NCI-H1436 treated with DMSO at 0.1 percent for 48 hours (cell line): ENCODE data around the gene C4orf50.

Source experiments
- DNase-seq: peaks from one replicate; lab custom pipeline; 2025; lab: John Stamatoyannopoulos, UW

The C4orf50 gene

DNA sequence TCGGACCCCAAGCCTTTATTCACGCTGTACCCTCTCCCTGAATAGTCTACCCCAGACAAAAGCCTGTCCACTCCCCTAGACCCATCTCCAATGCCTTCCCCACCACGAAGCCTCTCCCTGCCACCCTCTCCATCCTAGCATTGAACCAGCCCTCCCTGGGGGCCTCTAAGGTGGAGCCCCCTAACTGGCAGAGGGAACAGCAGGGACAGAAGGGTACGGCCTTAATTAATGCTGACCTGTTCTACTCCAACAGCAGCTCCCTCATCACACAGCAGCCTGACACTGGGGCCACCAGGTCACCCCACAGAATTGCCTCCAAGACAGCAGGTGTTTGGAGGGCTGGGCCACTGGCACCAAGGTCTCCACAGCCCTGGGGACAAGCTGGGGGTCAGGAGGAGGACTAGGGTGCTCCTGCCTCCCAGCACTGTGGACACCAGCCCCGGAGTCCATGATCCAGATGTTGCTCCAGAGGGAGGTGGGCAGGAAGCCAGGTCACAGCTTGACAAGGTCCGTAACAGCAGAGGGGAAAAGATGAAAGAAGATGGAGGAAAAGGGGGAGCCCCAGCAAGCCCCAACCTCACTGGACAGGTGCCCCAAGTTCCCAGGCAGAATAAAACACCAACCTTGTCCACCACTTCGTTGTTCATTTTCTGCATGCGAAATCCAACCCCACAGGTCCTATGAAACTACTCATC lies 129.1 kb downstream of the C4orf50 start:
- DNase-seq, result no peak

DNA sequence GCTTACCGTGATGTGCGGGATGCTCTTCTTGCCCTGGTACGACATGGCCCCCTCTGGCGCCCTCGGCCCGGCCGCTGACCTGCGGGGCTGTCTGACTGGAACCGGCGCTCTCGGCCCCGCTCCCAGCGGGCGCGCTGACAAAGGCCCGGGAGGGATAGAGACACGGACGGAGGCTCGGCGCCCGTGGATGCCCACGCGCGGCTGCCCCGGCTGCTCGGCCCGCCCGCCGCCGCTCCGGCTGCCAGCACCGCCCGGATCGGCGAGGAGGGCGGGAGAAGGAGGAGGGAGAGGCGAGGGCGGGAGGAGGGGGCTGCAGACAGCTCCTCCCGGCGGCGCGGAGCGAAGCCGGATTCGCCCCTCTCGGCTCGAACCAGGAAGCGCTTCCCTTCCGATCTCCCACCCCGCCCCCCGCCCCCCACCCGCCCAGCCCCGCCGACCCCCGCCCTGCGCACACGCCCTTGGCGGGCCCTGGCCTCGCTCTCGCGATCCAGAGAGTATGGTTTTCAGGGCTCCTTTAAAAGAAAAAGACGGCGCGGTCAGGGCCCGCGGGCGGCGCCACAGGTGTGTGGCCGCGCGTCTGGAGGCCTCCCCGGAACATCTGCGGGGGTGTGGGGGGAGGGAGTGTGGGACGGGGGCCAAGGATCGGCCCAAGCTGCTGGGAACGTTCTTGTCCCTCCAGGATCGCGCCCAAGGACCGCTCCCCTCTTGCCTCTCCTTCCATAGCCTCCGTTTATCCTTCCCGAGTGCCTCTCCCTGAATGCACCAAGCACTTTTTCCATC lies 129.8 kb downstream of the C4orf50 start:
- DNase-seq, result no peak

DNA sequence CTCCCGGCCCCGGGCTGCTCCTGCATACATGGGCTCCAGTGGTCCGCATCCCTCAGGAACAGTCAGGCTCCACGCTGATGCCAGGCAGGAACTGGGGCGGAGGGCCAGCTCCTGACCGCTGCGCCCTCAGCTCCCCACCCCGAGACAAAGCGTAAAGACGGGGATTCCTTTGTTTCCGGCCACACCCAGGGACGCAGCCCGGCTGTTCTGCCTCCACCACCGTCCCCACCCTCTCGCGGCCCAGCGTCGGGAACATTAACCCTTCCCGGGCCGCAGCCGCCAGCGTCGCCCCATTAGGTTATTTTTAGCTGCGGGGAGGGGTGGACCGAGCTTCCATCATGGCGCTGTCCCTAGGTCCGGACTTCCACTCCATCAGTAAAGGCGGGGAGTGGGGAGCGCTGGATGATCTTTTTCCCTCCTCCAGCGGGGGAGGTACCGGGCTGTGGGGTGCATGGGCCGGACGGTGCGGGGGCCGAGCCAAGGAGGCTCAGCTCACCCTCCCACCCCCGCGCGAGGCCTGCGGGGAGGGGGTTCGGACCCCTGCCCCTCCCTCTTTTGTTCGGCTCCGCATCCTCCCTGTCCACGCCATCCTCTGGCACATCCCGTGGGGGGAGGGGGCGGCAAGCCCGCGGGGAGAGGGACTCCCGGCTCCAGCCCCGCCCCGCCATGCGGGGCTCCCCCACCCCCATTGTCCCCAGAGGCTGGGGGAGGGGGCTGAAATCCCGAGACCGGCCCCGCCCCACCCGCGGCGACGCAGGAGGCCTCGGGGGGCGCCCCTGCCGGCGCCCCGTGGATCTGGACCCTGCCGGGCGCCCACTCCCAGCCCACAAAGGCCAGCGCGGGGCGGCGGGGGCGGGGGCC lies 130.6 kb downstream of the C4orf50 start:
- DNase-seq, result no peak

DNA sequence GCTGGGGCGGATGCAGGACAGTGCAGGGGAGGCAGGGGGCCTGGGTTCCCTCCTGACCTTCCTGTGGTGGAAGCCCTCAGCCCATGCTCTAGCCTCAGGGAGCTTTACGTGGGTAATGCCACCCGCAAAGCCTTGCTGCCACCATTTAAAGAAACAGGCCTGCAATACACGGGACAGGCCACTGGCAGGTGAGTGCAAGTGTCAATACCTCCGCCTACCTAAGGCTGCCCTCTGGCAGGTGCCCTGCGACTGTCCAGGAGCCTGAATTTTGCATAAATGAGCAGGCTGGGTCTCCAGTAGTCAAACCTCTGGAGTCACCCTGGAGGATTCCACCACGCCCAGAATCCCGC lies 131.2 kb downstream of the C4orf50 start:
- no peak for DNase-seq

DNA sequence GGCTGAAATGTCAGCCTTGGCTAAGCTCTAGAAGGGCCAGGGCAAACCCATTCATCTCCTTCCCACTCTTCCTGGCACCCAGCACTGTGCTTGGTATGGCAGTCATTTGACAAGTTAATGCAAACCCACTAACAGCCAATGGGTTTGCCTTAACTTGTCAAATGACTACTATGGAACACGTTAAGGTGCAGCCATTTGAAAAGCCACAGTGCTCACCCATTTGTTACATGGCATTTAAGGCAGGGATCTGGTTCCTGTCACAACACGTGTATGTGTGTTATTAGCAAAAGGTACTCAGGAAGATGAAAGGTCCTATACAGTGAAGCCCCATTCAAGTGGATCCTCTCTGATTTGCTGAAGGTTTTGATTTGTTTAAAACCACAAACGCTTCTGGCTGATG lies 132.5 kb downstream of the C4orf50 start:
- no peak for DNase-seq

DNA sequence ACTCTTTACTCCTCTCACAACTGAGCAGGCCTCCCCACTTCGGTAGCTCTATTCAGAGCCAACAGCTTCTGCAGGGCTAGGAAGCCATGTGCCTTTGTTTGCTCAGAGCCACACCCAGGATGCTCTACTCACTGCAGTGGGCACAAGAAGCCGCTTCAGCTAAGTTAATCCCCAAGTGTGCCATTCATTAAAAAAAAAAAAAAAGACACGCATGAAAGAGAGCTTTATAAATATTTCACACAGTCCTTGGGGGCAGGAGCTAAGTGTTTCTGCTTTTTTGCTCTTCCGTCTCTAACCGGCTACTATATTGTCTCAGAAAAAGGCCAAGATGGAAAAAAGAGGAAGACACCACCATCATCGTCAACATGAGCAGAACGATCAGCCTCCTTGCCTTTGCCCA lies 133.4 kb downstream of the C4orf50 start:
- no peak for DNase-seq

DNA sequence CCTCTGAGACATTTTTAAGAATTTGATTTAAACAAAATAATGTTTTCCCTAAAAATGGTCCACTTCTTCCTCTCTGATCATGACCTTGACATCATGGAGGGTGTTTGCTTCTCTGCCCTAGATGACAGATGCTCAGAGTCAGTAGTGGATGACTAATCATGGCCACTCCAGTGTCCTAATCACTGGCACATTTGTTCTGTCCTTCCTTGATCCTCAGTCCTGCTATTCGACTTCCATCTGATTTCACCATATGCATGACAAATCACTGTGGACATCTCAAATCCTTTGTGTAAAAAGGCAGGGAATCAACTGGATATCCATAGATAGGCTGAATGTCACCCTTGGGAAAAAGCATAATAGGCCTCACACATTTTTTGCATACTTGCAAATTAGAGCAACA lies 134.3 kb downstream of the C4orf50 start:
- DNase-seq, result no peak

DNA sequence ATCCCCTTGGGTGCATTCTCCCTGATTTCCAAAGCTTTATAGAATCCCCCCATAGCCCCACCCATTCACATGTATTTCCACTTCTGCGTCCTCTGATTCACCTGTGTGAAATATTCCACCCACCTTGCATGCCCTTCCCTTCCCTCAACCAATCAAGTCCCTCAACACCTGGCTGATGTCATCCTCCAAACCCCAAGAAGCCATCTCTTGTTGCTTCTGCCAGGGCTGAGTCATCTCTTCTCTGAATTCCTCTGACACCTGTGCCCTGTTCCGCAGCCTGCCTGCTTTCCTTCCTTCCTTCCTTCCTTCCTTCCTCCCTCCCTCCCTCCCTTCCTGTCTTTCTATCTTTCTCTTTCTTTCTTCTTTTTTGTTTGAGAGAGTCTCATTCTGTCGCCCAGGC lies 135.3 kb downstream of the C4orf50 start:
- DNase-seq, result no peak

DNA sequence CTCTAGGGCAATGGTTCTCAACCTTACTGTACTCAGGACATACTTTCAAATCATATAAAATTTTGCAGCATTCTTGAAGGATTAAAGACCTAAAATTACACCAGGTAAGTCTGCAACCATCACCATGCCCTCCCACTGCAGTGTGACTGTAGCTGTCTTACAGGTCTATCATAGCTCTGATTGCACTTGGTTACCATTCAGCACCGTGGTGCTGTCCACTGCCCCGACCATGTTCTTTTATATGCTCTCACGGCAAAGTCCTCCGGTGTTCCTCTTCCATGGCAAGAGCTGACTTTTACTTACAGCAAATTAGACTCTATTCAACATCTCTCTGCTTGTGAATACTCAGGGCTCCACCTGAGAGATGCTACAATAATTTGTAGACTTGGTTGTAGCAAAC lies 136.9 kb downstream of the C4orf50 start:
- DNase-seq, result no peak

DNA sequence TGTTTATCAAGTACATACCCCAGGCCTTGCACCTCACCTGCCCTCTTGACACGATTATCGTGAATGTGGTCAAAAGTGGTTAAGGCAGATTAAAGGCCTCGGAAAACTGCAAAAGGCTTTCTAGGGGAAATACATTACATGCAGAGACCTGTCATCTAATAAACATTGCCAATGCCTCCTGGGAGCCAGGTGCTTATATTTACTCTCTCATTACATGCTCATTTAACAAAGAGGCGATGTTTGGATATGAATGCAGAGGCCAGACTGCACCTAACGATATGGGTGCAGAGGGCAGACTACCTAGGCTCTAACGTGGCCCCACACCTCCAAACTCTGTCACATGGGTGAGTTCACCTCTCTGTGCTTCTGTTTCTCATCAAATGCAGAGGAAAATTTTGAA lies 139.9 kb downstream of the C4orf50 start:
- DNase-seq, result peak; percentile 22

DNA sequence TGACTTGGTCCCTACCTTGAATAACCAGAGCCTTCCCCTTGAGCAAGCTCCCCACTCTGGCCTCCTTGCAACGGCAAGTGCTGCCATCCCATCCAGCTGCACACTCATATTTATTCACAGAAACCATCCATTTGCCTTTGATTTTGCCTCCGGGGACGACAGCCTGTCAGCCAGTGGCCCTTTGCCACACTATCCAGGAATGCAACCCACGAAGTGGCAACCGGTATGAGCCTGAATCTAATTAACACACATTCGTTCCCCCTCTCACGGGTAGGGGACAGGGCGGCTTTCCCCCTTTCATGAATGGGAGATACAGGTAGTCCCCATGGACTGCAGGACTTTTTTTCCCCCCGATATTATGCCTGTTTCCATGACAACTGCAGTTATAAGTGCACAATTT lies 140.8 kb downstream of the C4orf50 start:
- no peak for DNase-seq

DNA sequence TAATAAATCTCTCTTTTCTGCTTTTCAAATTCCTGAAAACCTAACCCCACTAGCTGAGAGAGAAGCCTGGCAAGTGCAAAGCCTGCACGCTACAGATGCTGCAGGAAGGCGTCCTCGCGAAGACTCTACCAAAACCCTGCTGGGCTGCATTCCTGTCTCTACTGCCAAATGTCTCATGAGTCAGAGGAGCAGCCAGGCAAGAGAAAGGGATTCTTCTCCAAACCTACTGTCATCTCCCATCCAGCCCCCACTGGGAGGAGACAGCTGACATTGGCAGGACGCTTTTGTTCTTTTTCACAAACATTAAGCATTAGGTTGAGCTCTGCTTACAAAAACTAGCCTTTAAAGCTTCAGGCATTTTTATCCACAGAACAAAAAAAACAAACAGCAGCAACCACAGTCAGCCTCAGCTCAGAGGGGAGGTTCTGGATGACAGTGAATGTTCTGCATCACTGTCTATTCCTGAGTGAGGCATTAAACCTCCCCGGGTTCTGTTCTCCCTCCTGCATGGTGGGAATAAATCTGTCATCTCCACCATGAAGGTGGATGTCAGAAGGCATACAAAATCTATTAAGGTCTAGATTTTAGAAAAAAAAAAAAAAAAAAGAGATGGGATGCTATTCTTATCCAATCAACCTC lies 143.3 kb downstream of the C4orf50 start:
- DNase-seq, result no peak

DNA sequence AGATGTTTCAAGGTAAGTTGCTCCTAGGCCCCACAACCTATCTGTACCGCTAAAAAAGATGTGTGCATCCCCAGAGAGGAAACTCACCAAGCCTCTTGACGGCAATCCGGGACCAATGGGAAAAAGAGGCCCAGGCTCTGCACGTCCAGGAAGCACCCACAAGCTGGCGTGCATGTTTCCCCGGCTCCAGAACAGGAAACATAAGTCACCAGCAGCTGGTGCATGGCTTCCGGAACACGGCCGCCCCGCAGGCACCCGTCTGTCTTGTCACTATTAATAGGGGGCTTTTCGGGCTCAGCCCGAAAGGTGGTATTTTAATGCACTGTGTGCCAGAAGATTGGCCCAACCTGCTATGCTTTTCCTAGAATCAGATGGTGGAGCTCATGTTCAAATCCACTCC lies 147.5 kb downstream of the C4orf50 start:
- DNase-seq, result no peak

DNA sequence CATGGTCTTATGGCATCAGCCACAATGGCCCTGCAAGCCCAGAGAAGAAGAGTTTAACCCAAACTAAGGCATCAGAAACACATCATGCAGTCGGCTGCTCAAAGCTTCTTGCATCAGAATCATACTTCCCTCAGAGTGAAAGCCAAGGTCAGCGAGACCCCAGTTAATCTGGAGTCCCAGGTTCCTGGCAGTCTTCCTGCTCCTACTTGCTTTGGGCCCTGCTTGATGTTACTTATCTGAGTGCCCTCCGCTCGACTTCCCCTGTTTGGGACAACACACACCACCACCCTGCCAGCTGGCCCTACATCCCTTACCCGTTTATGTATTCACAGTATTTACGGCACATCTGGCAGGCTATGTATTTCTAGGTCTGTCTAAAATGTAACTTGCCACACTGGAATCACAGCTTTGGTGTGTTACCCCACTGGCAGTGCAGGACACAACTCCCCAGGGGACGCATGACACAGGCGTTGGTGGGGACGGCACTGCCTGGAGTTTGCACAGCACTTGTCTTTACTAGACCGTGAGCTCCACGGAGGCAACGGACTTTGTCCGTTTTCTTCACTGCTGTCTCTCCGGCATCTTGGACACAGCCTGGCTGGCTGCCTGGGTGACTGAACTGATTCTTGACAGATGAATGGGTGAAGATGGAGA lies 148.1 kb downstream of the C4orf50 start:
- no peak for DNase-seq

DNA sequence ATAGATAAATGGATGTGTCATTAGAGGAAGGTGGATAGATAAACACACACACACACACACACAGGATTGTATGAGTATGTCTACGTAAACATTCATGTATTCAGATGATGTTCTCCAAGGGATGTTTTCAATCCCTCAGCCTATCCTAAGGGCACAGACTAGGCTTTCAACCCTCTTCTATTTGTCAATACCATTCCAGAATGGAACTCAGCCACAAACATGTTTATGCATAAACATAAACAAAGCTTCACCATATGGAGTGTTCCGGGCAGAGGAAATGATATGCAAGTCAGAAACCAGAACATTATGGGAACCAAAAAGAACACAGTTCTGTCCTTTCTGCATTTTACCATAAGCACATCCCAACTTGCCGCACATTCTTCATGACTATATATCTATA lies 150.4 kb downstream of the C4orf50 start:
- no peak for DNase-seq

DNA sequence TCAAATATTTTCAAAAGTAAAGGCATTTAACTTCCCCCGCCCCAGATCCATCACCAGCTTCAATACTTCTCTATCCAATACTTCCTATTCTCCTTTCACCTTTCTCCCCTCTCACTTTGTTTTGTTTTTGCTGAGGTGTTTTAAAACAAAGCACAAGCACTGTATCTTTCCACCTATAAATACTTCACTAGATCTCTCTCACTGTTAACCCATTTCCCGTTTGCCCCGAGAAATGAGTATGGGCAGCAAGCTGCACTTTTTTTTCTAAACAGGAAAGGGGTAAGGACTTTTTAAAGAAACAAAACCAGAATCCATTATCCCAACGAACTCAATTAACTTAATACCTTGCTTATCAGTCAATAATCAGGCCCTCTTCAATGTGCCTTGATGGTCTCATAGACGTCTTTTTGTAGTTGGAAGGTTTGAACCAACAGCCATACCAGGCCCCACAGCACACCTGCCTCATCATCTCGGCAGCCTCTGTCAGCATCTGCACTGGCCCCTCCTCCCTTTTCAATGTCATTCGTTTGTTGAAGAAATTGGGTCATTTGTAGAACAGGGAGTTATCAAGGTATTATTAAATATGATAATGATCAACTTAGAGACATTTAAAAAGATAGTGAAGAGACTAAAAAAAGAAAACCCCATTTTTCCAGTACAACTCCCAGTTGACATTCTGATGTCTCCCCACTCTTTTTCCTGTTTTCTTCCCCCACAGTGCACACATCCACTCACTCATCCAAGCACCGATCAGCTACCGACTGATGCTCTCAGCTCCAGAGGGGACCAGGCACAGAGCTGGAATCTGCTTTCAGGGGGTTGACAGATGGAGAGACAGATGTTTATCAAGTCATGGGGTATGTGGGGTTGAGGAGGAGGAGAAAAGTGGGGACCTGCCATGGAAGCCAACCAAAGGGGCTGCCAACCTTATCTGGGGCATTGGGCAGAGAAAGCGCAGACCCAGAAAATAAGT lies 151.1 kb downstream of the C4orf50 start:
- DNase-seq, result no peak

DNA sequence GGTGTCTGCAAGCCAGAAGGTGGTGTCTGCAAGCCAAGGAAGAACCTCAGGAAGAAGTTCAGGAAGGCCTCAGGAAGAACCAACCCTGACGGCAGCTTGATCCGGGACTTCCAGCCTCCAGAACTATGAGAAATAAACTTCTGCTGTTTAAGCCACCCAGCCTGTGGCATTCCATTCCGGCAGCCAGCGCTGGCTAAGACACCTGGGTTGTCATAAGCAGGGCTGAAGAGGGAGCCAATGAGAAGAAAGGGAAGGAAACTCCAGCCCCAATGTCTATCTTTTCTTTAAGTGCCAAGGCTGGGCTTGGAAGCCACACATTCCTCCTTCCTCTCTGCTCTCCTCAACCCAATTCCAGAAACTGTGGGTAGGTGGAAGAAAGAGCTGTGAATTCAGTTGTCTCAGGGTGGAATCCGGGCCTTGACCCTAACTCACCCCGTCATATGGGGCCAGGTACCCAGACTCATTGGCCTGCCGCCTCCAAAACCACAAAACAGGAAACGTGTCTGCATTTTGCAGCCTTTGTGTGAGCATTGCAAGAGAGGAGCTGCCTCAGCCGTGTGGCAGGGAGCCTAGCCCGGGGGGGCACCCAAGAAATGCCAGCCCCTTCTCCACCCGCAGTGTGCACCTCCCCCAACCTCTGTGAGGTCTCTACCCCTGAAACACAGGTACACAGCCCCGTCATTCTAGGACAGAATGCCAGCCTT lies 152.2 kb downstream of the C4orf50 start:
- DNase-seq, result no peak

DNA sequence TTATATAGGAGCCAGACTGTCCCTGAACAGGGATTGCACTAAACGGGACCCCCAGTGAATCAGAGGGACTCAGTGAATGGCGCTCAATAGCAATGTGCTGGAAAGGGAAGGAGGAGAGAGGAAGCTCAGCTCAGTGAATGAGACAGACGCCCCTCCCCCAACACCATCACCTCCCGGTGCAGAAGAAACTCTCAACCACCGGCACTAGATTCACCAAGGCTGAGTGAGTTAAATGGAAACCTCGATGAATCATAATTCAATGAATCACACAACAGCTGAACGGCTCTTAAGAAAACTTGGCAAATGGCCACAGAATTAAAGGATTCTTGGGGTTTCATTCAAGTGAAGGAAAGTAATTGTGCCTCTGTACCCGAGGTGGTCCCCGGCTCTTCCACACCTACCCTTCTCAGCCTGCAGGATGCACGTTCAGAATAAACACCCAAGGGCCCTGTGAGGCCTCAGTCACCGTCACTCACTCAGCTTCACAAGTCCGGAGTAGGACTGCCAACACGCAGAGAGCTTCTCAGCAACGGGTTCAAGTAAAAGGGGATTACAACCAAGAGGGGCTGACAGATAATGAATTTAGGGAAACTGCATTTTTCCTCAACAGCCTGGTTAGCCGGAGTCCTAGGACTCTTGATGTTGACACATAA lies 154.6 kb downstream of the C4orf50 start:
- DNase-seq, result no peak

DNA sequence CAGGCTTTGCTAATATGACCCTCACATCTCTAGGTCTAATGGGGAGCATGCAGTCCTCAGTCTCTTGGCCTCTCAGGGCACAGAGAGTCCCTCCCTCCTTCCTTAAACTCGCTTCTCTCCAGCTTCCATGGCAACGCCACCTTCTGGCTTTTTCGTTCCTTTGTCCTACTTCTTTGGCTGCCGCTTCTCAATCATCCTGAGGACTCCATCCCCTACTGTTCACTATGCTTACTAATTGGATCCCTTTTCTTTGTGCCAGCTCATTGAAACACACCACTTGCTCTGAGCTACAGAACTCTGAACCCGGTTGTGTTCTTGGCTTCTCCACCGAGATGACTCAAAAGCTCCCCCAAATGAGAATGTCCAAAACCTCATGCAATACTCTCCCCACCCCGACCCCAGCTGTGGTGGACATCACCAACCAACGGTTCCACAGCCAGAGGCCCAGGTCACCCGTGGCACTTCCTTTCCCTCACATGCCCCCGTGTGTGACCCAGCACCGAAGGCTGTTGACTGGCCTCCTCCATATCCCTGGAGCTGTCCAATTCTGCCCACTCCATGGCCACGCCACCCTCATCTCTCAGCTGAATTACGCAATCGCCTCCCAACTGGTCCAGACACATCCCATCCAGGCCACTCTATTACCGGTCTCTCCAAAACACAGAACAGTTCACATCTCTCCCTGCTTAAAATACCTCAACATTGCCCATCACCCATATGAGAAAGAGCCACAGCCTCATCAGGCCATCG lies 160.0 kb downstream of the C4orf50 start:
- no peak for DNase-seq
